GM12873 (cell line): ENCODE results near the gene CNTN6.

ENCODE experiments used
- CTCF ChIP-seq: IDR thresholded peaks from 2 replicates; pipeline ENCODE4 v1.5.1; 2012; ENCODE audit warnings: low read depth, mild to moderate bottlenecking, moderate library complexity, low read length, control low read depth; ENCODE audit not compliant: insufficient read depth; ENCODE audit errors: missing control alignments

Gene CNTN6

GRCh38 chr3:1092771-1093170 is at the start of gene CNTN6:
Gene CNTN6 (plus strand): TSS chr3:1093024. CDS start chr3:1148009, 54,985 bp downstream.
- no peak for TF ChIP-seq CTCF

- no peak for TF ChIP-seq CTCF
These were observed 44.3 kb upstream of the CNTN6 start for GRCh38 chr3:1048558-1048957.

GRCh38 chr3:1055870-1056269 is 37.0 kb upstream of the CNTN6 start:
- TF ChIP-seq CTCF = no peak

GRCh38 chr3:1056744-1057143 is 36.1 kb upstream of the CNTN6 start:
- no peak for TF ChIP-seq CTCF

- no peak for TF ChIP-seq CTCF
These were observed 35.4 kb upstream of the CNTN6 start for GRCh38 chr3:1057436-1057835.

- TF ChIP-seq CTCF = no peak
These were observed 23.8 kb upstream of the CNTN6 start for GRCh38 chr3:1068985-1069384.

- no peak for TF ChIP-seq CTCF
These were observed 20.8 kb upstream of the CNTN6 start for GRCh38 chr3:1072041-1072440.
